Endometrial microvascular endothelial cells (primary cell): ENCODE results near the gene RAI14. TPM values are rescaled to one million over a fixed set of nuclear protein-coding genes. Genes with fewer than 3 reads are reported as not detected.

Experiments
- in situ Hi-C: cut with HindIII; loops from 2 replicates; pipeline ENCODE4 v1.10.0; 2017; ENCODE audit warnings: low sequenced_read_pairs, low pct_unique_long_range_greater_than_20kb; ENCODE audit errors: inconsistent ontology term
- total RNA-seq: library from RNA; depleted of rRNA; stranded (reverse); fragments of >200 nt; gene quantifications from one replicate; pipeline ENCODE4 v1.2.3, GENCODE V29; 2015; ENCODE audit errors: inconsistent ontology term

RAI14 gene
- total RNA-seq = 126 TPM

DNA sequence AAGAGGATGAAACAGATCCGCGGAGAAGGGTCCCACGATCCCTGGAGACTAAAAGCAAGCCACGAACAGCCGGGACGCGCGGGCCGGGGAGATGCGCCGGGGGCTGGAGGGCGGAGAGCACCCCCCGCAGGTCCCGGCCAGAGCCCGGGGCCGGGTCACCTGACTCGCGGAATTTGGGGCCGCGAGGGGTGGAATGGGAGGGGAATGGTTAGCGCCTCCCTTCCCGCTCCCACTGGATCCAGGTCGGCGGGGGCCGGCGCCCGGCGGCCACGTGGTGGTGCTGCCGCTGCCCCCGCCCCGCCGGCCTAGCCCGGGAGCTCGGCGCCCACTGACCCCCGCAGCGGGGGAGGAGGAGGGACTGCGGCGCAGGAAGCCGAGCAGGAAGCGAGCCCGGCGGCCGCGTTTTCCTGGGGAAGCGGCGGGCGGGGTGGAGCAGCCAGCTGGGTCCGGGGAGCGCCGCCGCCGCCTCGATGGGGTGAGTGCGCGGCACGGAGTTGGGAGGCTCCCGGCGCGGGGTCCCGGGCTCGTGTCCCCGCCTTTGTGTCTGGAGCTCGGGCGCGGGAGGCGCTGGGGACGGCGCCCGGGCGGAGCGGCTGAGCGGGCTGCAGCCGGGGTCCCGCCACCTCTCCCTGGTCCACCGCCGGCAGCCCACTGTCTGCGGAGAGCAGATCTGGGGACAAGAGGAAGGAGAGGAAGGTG, at the start of gene RAI14:
Gene RAI14 (plus strand): TSS at position 328 of the 699 bp plus-strand sequence. CDS start 30,592 bp downstream, outside the sequence.
- in situ Hi-C loops = no loop called here

GRCh38 chr5:34608368-34608767, 47.8 kb upstream of the RAI14 start:
- in situ Hi-C loops = no loop called here

GRCh38 chr5:34608859-34609648, 47.1 kb upstream of the RAI14 start:
- in situ Hi-C loops = no loop called here

DNA sequence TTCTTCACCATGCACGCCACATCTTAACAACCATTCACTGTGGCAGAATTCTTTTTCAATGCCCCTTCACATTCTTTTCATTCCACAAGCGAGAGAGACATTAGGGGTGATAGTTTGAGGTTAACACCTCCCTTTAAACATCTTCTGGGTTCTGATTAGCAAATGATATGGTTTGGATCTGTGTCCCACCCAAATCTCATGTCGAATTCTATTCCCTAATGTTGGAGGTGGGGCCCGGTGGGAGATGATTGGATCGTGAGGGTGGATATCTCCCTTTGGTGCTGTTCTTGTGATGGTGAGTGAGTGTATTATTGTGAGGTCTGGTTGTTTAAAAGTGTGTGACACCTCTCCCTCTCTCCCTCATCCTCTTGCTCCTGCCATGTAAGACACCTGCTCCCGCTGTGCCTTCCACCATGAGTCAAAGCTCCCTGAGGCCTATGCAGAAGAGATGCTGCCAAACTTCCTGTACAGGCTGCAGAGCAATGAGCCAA, 46.1 kb upstream of the RAI14 start:
- in situ Hi-C loops = no loop called here

GRCh38 chr5:34610546-34610945, 45.6 kb upstream of the RAI14 start:
- in situ Hi-C loops = no loop called here

DNA sequence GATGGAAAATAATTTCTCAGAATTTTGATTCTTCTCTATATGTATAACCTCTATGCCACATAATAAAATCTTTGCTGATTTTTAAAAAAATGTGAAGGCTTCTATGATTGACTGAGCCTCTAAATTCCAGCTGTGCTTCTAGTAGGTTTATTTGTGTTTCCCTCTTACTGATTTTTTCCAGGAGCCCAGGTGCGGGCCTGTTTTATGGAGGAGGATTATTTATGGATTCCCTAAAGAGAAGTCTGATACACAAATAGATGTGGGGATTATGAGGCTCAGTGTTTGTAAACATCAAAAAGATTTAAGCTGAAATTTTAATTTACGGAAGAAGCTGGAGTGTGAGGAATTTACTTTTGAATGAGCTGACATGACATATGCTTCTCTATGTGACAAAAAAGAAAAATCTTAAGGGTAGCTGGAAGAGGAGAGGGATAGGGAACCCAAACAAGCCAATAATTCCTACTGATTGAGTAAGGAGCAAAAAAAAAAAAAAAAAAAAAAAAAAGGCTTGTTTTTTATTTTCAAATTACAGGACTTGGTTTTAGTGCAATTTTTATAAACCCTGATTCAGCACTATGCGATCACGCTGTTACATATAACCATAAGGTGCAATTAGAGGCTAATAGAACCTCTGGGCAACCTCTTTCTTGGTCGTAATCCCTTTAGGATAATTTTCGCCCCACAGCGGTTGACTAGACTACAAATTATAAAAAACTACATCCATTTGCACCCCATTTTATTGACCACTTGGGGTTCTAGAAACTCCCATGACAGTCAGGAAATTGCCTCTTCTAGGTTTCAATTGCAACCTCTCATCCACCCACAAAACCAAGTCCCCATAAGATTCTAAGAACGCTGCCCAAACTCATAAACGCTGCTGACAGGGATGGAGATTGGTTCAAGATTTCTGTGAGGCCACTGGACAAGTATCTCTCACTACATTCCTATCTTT, 44.4 kb upstream of the RAI14 start:
- in situ Hi-C loops = no loop called here

DNA sequence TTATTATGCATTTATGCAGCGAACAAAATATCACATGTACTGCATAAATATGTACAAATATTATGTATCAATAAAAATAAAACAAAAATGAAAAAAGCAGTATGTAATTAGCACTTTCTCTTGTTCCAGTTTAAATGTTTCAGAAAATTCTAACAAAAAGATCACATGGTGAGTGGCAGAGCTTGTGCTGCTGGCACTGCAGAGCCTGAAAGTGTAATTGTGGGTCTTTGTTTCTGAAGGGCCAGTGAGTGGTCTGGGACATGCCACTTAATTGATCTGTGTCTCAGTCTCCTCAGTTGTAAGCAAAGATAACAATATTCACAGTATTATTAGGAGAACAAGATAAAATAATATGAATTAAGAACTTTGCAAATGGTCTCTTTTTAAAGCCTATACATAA, 39.5 kb upstream of the RAI14 start:
- in situ Hi-C loops = no loop called here

DNA sequence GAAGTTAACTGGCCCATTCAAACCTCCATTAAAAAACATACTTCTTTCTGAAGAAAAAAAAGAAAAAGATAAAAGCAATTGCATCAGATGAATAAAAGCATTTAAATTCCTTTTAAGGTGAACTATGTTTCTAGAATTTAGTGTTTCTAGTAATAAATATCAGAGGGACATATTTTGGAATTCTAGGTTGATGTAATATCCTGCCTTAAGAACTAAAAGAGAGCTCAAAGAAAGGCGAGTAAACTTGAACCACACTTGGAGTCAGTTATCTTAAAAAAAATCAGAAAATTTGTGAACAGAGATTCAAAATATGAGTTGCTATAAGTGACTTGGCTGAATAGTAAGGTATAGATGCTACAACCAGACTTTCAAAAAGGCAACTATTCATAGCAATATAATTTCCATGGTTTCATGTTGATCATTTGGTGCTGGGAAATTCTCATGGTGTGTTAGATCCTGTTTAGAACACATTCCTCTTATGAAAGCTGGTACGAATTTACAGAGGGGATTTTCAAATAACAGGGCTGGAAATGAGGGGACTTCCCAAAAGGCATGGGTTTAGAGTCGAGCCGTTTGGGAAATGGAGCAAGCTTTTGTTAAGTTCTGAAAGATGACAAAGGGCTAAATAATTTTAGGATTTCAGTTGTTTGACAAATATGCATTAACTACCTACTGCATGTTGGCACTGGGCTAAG, 37.6 kb upstream of the RAI14 start:
- in situ Hi-C loops = no loop called here

DNA sequence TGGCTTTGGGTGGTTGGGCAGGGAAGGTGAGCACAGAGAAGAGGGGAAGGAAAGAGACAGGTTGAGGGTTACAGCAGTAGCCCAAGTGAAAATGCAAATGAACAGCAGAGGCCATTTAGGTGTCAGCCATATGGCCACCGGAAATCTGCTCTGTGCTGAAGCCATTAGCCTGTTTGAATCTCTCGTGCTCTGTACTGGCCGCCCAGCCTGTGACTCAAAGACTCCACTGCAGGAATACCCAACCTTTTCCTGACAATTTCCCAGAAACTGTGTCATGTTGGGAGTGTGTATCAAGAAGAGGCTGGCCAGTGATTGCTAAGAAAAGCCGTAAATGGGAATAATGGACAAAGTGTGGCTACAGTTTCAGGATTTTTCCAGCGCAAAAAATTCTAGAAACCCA, 35.9 kb upstream of the RAI14 start:
- in situ Hi-C loops = no loop called here

- in situ Hi-C loops = no loop called here
These were observed 34.6 kb upstream of the RAI14 start for GRCh38 chr5:34621277-34622097.

DNA sequence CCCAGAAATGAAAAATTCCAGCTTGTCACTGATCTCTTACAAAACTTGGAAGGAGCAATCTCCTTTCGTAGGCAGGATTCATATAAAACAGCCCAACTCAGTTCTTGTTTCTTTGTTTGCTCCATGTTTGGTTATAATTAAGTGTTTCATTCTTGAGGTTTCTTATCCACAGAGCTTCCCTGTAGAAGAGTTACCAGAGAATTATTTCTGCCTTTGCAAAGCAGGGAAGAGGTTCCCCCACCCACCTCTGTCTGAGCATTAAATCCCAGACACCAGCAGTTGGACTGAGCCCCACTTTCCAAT, 34.1 kb upstream of the RAI14 start:
- in situ Hi-C loops = no loop called here

- in situ Hi-C loops = no loop called here
These were observed 31.4 kb upstream of the RAI14 start for GRCh38 chr5:34624691-34625090.

GRCh38 chr5:34625246-34625645, 30.9 kb upstream of the RAI14 start:
- in situ Hi-C loops = no loop called here

DNA sequence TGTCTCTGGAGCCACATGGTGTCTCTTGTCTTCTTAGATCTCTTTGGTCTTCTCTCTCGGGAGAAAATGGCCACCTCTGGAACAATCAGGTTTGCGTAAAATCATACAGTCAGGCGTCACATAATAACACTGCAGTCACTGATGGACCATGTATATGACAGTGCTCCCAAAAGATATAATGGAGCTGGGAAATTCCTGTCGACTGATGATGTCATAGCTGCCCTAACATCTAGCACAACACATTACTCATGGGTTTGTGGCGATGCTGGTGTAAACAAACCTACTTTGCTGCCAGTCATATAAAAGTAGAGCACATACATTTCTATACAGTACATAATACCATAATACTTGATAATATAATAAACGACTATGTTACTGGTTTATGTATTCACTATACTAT, 30.1 kb upstream of the RAI14 start:
- in situ Hi-C loops = no loop called here

DNA sequence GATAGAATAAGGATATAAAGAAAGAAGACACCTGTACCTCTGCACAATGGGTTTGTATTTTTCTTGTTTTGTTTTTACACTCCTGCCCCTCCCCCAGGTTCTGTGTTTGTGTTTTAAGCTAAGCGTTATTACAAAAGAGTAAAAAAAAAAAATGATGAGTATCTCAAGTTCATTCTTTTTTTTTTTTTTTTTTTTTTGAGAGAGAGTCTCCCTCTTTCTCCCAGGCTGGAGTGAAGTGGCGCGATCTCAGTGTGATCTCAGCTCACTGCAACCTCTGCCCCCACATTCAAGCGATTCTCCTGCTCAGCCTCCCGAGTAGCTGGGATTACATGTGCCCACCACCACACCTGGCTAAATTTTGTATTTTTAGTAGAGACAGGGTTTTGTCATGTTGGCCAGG, 29.4 kb upstream of the RAI14 start:
- in situ Hi-C loops = no loop called here

DNA sequence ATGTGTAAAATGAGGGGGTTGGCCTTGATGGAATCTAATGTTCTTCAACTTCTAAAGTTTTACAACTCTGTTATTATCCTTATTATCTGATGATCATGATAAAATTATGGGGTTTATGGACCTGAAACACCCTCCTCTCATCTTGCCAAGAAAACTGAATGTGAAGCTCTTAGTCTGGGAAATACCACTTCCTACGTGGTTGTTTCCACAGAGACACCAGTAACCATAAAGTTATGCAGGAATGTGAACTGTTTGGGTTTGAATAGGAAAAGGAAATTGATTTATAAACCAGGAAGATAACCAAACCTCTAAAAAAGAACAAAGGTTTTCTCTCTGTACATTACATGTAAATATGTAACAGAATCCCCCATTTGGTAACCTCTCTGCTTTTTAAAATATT, 28.3 kb upstream of the RAI14 start:
- in situ Hi-C loops = no loop called here

DNA sequence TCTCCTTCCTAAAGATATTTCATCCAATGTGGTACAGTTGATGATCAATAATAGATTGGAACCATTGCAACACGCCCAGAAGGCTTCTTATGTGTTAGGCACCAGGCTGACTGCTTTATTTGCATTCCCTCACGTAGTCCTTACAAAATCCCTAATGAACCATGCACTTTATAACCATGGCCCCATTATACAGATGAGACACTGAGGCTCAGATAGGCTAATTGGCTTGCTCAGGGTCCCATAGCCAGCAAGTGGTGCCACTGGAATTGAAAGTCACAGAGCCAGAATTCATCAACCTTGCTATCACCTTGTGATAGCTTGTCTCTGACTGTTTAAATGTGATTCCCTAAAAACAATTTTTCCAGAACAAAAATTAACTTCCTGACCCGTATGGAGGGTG, 27.8 kb upstream of the RAI14 start:
- in situ Hi-C loops = no loop called here

DNA sequence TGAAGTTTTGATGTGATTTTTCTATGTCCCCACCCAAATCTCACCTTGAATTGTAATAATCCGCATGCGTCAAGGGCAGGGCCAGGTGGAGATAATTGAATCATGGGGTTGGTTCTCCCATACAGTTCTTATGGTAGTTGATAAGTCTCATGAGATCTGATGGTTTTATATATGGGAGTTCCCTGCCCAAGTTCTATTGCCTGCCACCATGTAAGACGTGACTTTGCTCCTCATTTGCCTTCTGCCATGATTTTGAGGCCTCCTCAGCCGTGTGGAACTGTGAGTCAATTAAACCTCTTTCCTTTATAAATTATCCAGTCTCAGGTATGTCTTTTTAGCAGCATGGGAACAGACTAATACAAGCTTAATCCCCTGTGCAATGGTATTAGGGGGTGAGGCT, 25.5 kb upstream of the RAI14 start:
- in situ Hi-C loops = no loop called here
